Left lung (tissue), 10 donors: ENCODE data around the gene GLI3. TPM values are rescaled to one million over a fixed set of nuclear protein-coding genes. Genes with fewer than 3 reads are reported as not detected.

ENCODE experiments used
- ATAC-seq: fragments of 200-7000 bp; cut with Tn5 transposase; one replicate; pipeline ENCODE4 v1.9.1; 2020; ENCODE audit warnings: moderate library complexity
- DNase-seq, 4 donors: peaks; one replicate each; pipeline ENCODE4 v3.0.0-alpha.2; 2013 to 2020
- H3K27ac ChIP-seq, 2 donors: fragments of 200-600 bp; sonication (generic) in 1 of 2; one replicate each; pipeline versions ENCODE4 v1.5.0 to v1.8.0; 2020 to 2021
- H3K27me3 ChIP-seq, 2 donors: fragments of 200-600 bp; sonication (generic) in 1 of 2; one replicate each; pipeline versions ENCODE4 v1.5.0 to v1.8.0; 2020 to 2021
- H3K36me3 ChIP-seq, 2 donors: fragments of 200-600 bp; sonication (generic) in 1 of 2; one replicate each; pipeline versions ENCODE4 v1.5.0 to v1.8.0; 2020 to 2021
- H3K4me1 ChIP-seq, 2 donors: fragments of 200-600 bp; one replicate each; pipeline ENCODE4 v1.8.0; 2021
- H3K4me3 ChIP-seq, 2 donors: fragments of 200-600 bp; sonication (generic) in 1 of 2; one replicate each; pipeline versions ENCODE4 v1.5.0 to v1.8.0; 2020 to 2021; ENCODE audit warnings: mild to moderate bottlenecking in 1 of 2
- H3K9me3 ChIP-seq, 2 donors: fragments of 200-600 bp; sonication (generic) in 1 of 2; one replicate each; pipeline versions ENCODE4 v1.5.0 to v1.8.0; 2020 to 2021
- intact Hi-C, 2 donors: fragments of 100-400 bp; cut with DNase I; formaldehyde crosslinking; loops; one replicate each; pipeline versions ENCODE4 v1.11.2 to v1.14.2; 2022
- polyA plus RNA-seq, 6 donors: library from polyadenylated mRNA; unstranded; fragments of 120-200 nt; gene quantifications; one replicate each; pipeline ENCODE4 v1.2.1, GENCODE V29; 2013; ENCODE audit not compliant: insufficient read length in 6 of 6
- total RNA-seq, 2 donors: library from RNA; stranded (reverse); fragmentation: NEBNext Ultra II Directional; extraction: Animal tissue kit (Norgen Biotek cat#: 25700); gene quantifications; one replicate each; pipeline ENCODE4 v1.2.1, GENCODE V29; 2021
- TF ChIP-seq, protein P1 (sequence below), 2 donors: fragments of 200-600 bp; sonication (generic) in 1 of 2; IDR thresholded peaks; one replicate each; pipeline versions ENCODE4 v1.5.0 to v1.8.0; 2021; ENCODE audit warnings: antibody characterized with exemption in 2 of 2
- donor health status: DM: no; HTN: yes; CAD: no.
- donor health status: DM: no; HTN: no; CAD: no.

The GLI3 gene
- total and polyA plus RNA-seq, 8 donors: 20.3 to 38.0 (median 31.3) TPM

DNA sequence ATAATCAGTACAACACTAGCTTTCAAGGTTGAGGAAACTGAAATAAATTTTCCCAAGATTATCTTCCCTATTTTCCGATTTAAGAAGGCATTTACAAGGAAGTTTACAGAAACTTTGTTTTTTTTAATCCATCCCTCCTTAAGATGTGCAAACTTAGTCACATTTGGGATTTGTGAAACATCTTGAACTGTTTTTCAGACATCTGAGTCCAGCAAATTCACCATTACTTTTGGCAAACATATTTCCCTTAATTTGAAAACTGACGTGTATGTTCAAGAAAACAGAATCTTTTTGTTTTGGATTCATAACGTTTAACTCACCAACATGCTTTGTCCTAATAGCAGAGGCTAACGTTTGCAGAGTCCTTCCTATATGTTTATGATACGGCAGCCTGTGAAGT lies 19.5 kb downstream of the GLI3 start:
- no peak overlapping the region for H3K27ac ChIP-seq
- no peak overlapping the region for H3K4me3 ChIP-seq
- TF ChIP-seq, protein P1, sequence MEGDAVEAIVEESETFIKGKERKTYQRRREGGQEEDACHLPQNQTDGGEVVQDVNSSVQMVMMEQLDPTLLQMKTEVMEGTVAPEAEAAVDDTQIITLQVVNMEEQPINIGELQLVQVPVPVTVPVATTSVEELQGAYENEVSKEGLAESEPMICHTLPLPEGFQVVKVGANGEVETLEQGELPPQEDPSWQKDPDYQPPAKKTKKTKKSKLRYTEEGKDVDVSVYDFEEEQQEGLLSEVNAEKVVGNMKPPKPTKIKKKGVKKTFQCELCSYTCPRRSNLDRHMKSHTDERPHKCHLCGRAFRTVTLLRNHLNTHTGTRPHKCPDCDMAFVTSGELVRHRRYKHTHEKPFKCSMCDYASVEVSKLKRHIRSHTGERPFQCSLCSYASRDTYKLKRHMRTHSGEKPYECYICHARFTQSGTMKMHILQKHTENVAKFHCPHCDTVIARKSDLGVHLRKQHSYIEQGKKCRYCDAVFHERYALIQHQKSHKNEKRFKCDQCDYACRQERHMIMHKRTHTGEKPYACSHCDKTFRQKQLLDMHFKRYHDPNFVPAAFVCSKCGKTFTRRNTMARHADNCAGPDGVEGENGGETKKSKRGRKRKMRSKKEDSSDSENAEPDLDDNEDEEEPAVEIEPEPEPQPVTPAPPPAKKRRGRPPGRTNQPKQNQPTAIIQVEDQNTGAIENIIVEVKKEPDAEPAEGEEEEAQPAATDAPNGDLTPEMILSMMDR (IDR thresholded peaks at IDR 0.05): no peak
- DNase-seq (no peak), ATAC-seq (no peak)
- intact Hi-C loops: no loop called here
- no peaks in the 10 kb centered on the region for H3K27me3 ChIP-seq
- no peaks in the 10 kb centered on the region for H3K4me1 ChIP-seq
- no peaks in the 10 kb centered on the region for H3K36me3 ChIP-seq
- no peaks in the 10 kb centered on the region for H3K9me3 ChIP-seq

DNA sequence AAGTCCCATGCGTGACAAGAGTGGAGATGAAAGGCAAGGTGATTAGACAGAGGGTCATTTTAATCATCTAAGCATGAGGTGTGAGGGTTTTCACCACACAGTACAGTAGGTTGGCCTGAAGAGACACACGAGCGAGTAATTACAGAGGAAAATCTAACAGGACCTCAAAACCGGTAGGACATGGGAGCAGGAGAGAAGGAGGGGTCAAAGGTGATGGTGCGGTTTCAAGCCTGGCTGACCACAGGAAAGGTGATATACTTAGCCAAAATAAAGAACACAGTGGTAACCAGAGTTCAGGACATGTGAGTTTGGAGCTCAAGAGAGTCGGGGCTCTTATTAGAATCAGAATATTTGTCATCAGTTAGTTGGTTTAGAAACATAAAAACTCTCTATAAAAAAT lies 20.0 kb downstream of the GLI3 start:
- no peaks in the 10 kb centered on the region for H3K4me1 ChIP-seq
- H3K36me3 ChIP-seq: no peaks in the 10 kb centered on the region
- intact Hi-C loops: no loop called here
- no peaks in the 10 kb centered on the region for H3K27me3 ChIP-seq
- H3K9me3 ChIP-seq: no peaks in the 10 kb centered on the region
- H3K4me3 ChIP-seq: no peak overlapping the region
- H3K27ac ChIP-seq: no peak overlapping the region
- no peak for ATAC-seq
- TF ChIP-seq, protein P1 (IDR thresholded peaks at IDR 0.05): no peak
- no peak for DNase-seq

DNA sequence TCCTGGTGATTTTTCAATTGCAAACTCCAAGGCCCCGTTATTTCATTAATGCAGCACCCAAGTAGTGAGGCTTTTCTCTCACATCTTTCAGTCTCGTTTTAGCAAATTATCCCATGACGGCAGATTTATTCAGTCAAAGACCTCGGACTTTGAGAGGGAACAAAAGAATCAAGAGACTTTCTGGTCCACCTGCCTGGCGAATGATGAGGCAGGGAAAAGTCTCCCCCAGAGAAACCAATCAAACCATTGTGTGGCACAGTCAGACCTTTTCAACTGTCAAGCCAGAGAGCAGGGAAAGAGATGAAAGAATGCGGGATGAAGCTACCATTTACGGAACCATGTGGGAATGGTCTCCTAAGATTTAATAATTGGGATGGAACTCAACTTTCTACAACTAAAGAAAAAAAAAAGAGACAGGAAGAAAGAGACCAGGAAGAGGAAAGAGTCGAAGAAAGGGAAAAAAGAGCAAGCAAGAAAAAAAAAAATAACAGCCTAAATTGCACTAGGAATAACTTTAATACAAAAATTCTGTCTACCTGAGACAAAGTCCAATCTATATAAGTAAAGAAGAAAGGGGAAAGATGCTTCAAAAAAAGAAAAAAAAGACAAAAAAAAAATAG lies 22.8 kb downstream of the GLI3 start:
- H3K9me3 ChIP-seq: no peaks in the 10 kb centered on the region
- intact Hi-C loops: no loop called here
- ATAC-seq (no peak), DNase-seq (no peak)
- no peak overlapping the region for H3K27ac ChIP-seq
- TF ChIP-seq, protein P1 (IDR thresholded peaks at IDR 0.05): no peak
- H3K4me1 ChIP-seq: no peaks in the 10 kb centered on the region
- H3K36me3 ChIP-seq: no peaks in the 10 kb centered on the region
- no peaks in the 10 kb centered on the region for H3K27me3 ChIP-seq
- no peak overlapping the region for H3K4me3 ChIP-seq

DNA sequence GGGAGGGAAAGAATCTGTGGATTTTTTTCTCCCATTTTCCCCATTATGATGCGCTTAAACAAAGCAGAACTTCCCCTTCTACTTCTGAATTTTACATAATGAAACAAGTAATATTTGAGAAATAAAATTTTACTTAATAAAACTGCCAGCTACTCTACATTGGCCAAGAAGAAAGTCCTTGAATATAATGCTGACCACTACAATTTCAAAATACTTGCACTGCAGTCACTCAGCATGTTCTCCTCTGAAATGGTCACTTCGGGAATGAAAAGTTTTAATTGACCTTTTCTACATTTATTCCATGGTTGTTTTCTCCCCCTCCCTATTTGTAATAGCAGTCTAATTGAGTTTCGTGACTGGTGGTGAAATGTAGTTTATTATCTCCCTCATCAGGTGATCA lies 23.9 kb downstream of the GLI3 start:
- intact Hi-C loops: no loop called here
- no peak overlapping the region for H3K27ac ChIP-seq
- DNase-seq (no peak), ATAC-seq (no peak)
- H3K4me3 ChIP-seq: no peak overlapping the region
- no peaks in the 10 kb centered on the region for H3K27me3 ChIP-seq
- TF ChIP-seq, protein P1 (IDR thresholded peaks at IDR 0.05): no peak
- no peaks in the 10 kb centered on the region for H3K4me1 ChIP-seq
- no peaks in the 10 kb centered on the region for H3K9me3 ChIP-seq
- no peaks in the 10 kb centered on the region for H3K36me3 ChIP-seq

DNA sequence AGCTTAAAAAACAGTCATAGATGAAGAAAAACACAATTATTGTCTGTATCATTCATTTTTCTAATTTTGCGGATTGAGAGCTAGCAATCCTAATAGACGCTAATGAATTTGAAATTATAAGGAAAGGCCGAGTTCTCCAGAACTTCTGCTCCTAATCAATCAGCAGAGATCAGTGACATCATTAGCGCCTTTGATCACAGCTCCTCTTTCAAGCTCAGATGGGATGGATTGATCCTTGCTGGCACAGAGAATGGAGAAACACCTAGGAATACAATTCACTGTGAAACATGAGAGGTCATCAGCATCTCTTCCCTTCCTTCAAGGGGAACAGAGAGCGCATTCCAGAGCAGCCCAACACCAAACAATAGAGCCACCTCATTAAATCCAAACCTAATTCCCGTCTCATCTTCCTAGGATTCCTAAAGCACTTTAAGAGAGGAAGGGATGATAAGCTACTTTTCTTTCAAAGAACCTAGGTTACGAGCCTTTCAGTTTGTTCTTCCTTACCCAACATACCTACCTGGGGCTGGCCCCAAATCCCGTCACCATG lies 24.4 kb downstream of the GLI3 start:
- ATAC-seq: no peak

More for the DNA sequence above, 24.4 kb downstream of the GLI3 start:
- intact Hi-C loops: no loop called here
- Histone ChIP-seq H3K27ac (no peak overlapping the region), H3K9me3 (no peaks in the 10 kb centered on the region), H3K36me3 (no peaks in the 10 kb centered on the region), H3K4me1 (no peaks in the 10 kb centered on the region), H3K4me3 (no peak overlapping the region), H3K27me3 (no peaks in the 10 kb centered on the region)
- DNase-seq: no peak
- TF ChIP-seq, protein P1 (IDR thresholded peaks at IDR 0.05): no peak
